Smooth muscle cell (in vitro differentiated cells): ENCODE measurements around the gene PTPRA. TPM values are rescaled to one million over a fixed set of nuclear protein-coding genes. Genes with fewer than 3 reads are reported as not detected.

Source experiments
- DNase-seq: peaks from one replicate; lab custom pipeline; 2025; ENCODE audit not compliant: unreplicated experiment; lab: John Stamatoyannopoulos, UW
- H2AFZ ChIP-seq: fragments of 200-600 bp; sonication (generic); 2 replicates; pipeline ENCODE4 v1.6.0; 2016; ENCODE audit warnings: antibody characterized with exemption, low read depth, mild to moderate bottlenecking
- H3F3A ChIP-seq: fragments of 200-600 bp; sonication (generic); 2 replicates; pipeline ENCODE4 v1.6.0; 2017; ENCODE audit warnings: antibody characterized with exemption, low read depth
- H3K27ac ChIP-seq: fragments of 200-600 bp; sonication (generic); 2 replicates; pipeline ENCODE4 v1.5.1; 2016; ENCODE audit warnings: low read depth, mild to moderate bottlenecking
- H3K27me3 ChIP-seq: fragments of 200-600 bp; sonication (generic); 2 replicates; pipeline ENCODE4 v1.6.1; 2016; ENCODE audit warnings: low read depth, mild to moderate bottlenecking
- H3K36me3 ChIP-seq: fragments of 200-600 bp; sonication (generic); 2 replicates; pipeline ENCODE4 v1.5.1; 2016; ENCODE audit warnings: low read depth
- H3K4me1 ChIP-seq: fragments of 200-600 bp; sonication (generic); 2 replicates; pipeline ENCODE4 v1.5.1; 2016; ENCODE audit warnings: low read depth
- H3K4me2 ChIP-seq: fragments of 200-600 bp; sonication (generic); 2 replicates; pipeline ENCODE4 v1.6.0; 2016; ENCODE audit warnings: mild to moderate bottlenecking
- H3K4me3 ChIP-seq: fragments of 200-600 bp; sonication (generic); 2 replicates; pipeline ENCODE4 v1.5.1; 2016; ENCODE audit warnings: mild to moderate bottlenecking
- H3K79me2 ChIP-seq: fragments of 200-600 bp; sonication (generic); 2 replicates; pipeline ENCODE4 v1.6.0; 2016; ENCODE audit warnings: low read depth, mild to moderate bottlenecking
- H3K9ac ChIP-seq: fragments of 200-600 bp; sonication (generic); 2 replicates; pipeline ENCODE4 v1.6.0; 2016; ENCODE audit warnings: low read depth
- H3K9me3 ChIP-seq: fragments of 200-600 bp; sonication (generic); replicated peaks from 2 replicates; pipeline ENCODE4 v1.5.1; 2016; ENCODE audit warnings: low read depth
- H4K20me1 ChIP-seq: fragments of 200-600 bp; sonication (generic); 2 replicates; pipeline ENCODE4 v1.6.0; 2016; ENCODE audit warnings: low read depth
- WGBS: methylation state at CpG from one replicate; pipeline ENCODE4 v1.1.7; 2016; ENCODE audit warnings: low lambda C conversion rate; 5-methylcytosine and 5-hydroxymethylcytosine counted together
- polyA plus RNA-seq: library from polyadenylated mRNA; unstranded; fragments of >200 nt; fragmentation: Nextera tagmentation; extraction: Ambion mirVana; gene quantifications from 2 replicates; pipeline ENCODE4 v1.2.1, GENCODE V29; 2016
- total RNA-seq: library from RNA; depleted of rRNA; stranded (reverse); fragments of >200 nt; gene quantifications from 2 replicates; pipeline ENCODE4 v1.2.3, GENCODE V29; 2014
- TF ChIP-seq, protein P1 (sequence below): fragments of 200-600 bp; sonication (generic); IDR thresholded peaks from 2 replicates; pipeline ENCODE4 v1.5.1; 2017; ENCODE audit warnings: borderline replicate concordance, mild to moderate bottlenecking, antibody characterized with exemption; ENCODE audit not compliant: insufficient read depth, poor library complexity, severe bottlenecking

The PTPRA gene
- total and polyA plus RNA-seq, 2 experiments from 2014 or later = 38.4 to 48.9 TPM

DNA sequence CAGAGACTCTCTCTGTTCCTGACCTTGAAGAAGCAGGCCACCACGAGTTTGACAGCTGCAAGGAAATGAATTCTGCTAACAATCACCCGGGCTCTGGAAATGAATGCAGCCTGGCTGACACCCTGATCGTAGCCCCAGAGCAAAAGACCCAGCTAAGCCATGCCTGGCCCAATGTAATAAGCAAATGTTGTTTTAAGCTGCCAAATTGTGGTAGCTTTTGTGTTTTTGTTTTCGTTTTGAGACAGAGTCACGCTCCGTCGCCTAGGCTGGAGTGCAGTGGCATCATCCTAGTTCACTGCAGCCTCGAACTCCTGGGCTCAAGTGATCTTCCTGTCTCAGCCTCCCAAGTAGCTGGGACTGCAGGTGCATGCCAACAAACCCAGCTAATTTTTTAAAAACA is 194.8 kb downstream of the PTPRA start:
- Histone ChIP-seq H3K4me3 (no peak overlapping the region), H2AFZ (no peak overlapping the region), H3K9ac (no peak overlapping the region), H3K9me3 (no peaks in the 10 kb centered on the region), H3K27ac (no peak overlapping the region), H3K36me3 (no peaks in the 10 kb centered on the region), H3K79me2 (no peaks in the 10 kb centered on the region), H3K4me2 (no peak overlapping the region), H3K4me1 (no peaks in the 10 kb centered on the region), H3K27me3 (peaks cover 16% of the 10 kb centered on the region), H4K20me1 (no peaks in the 10 kb centered on the region), H3F3A (no peaks in the 10 kb centered on the region)
- WGBS = 84% methylated on average over 8 of the region's 8 CpGs
- DNase-seq = no peak
- TF ChIP-seq, protein P1, sequence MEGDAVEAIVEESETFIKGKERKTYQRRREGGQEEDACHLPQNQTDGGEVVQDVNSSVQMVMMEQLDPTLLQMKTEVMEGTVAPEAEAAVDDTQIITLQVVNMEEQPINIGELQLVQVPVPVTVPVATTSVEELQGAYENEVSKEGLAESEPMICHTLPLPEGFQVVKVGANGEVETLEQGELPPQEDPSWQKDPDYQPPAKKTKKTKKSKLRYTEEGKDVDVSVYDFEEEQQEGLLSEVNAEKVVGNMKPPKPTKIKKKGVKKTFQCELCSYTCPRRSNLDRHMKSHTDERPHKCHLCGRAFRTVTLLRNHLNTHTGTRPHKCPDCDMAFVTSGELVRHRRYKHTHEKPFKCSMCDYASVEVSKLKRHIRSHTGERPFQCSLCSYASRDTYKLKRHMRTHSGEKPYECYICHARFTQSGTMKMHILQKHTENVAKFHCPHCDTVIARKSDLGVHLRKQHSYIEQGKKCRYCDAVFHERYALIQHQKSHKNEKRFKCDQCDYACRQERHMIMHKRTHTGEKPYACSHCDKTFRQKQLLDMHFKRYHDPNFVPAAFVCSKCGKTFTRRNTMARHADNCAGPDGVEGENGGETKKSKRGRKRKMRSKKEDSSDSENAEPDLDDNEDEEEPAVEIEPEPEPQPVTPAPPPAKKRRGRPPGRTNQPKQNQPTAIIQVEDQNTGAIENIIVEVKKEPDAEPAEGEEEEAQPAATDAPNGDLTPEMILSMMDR = no peak

DNA sequence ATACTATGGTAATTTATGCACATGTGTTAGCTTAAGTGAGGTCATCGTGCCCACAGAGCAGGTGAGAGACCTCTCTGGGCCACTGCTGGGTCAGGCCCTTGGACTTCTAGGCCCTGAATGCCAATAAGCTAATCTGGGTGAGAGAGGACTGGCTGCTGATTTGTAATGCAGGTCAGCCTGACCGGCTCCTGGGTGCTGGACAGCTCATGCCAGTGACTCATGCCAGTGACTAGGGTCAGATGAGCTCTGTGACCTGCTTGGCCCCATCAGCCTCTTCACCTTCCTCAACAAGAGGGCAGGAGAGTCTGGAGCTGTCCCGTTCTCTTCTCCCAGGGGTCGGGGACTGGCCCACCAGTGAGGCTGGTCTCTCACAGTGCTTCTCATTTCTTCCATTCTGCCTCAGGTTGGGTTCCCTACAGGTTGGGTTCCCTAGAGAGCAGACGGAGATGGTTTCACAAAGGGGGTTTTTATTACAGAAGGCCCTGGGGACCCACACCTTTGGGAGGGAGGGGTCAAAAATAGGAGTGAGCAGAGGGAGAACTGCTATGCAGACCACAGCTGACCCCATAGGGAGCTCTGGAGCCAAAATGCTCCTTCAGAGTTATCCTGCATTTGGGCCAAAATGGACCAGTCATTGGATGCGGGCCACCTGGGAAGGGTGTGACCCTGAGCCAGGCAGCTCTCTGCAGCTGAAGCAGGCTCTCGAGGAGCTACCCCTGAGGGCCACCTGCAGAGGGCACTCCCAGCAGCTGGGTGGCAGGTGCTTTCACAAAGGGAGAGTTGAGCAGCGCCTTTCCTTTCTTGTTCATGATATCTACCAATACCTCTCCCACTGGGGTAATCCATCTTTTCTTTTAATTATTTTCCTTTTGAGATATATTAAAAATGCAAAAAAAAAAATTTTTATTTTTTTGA is 196.0 kb downstream of the PTPRA start:
- no peaks in the 10 kb centered on the region for H3K36me3 ChIP-seq
- H4K20me1 ChIP-seq = no peaks in the 10 kb centered on the region
- no peaks in the 10 kb centered on the region for H3F3A ChIP-seq
- no peak overlapping the region for H2AFZ ChIP-seq
- no peaks in the 10 kb centered on the region for H3K4me1 ChIP-seq
- TF ChIP-seq, protein P1 = no peak
- H3K27me3 ChIP-seq = peaks cover 16% of the 10 kb centered on the region
- no peak overlapping the region for H3K27ac ChIP-seq
- H3K9me3 ChIP-seq = no peaks in the 10 kb centered on the region
- H3K9ac ChIP-seq = no peak overlapping the region
- WGBS = 80% methylated on average over 8 of the region's 8 CpGs
- H3K79me2 ChIP-seq = no peaks in the 10 kb centered on the region
- H3K4me3 ChIP-seq = no peak overlapping the region
- no peak for DNase-seq
- H3K4me2 ChIP-seq = no peak overlapping the region

DNA sequence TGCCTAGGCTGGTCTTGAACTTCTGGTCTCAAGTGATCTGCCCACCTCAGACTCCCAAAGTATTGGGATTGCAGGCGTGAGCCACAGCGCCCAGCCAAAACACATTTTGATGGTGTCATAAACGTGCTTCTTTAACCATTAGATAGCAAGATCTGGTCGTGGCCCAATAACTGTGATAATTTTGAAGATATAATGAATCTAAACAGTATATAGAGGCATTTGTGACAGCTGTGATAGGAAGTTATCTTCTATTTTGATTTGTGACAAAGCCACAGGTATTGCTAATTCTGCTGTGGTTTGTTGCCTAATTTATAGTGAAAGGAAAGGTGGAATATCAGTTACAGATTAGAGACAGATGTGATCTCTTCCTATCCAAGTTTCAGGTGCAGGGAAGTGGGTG is 197.4 kb downstream of the PTPRA start:
- TF ChIP-seq, protein P1 = no peak
- H3K9ac ChIP-seq = no peak overlapping the region
- no peaks in the 10 kb centered on the region for H3K4me1 ChIP-seq
- H3F3A ChIP-seq = no peaks in the 10 kb centered on the region
- peaks cover 16% of the 10 kb centered on the region for H3K27me3 ChIP-seq
- no peaks in the 10 kb centered on the region for H3K79me2 ChIP-seq
- WGBS = 94% methylated on average over 4 of the region's 4 CpGs
- no peak overlapping the region for H3K4me2 ChIP-seq
- no peaks in the 10 kb centered on the region for H3K36me3 ChIP-seq
- no peak overlapping the region for H2AFZ ChIP-seq
- H4K20me1 ChIP-seq = no peaks in the 10 kb centered on the region
- no peak overlapping the region for H3K4me3 ChIP-seq
- no peaks in the 10 kb centered on the region for H3K9me3 ChIP-seq
- no peak overlapping the region for H3K27ac ChIP-seq
- DNase-seq = no peak

DNA sequence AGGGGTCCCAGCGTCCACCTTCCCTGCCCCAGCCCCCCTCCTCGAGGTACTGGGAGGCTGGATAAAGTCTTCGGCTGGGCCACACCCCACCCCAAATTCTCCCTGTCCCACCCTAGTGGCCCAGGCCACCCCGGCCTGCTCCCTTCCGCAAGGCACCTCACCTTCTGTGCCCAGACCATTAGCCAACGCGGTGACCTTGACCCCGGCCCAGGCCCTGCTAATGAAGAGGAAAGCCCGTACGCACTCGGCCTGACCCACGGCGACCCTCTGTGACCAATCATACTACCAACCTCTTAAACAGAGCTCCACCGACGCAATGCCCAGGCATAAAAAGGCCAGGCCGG is 198.0 kb downstream of the PTPRA start:
- no peaks in the 10 kb centered on the region for H3F3A ChIP-seq
- H3K4me1 ChIP-seq = no peaks in the 10 kb centered on the region
- H3K27me3 ChIP-seq = peaks cover 16% of the 10 kb centered on the region
- no peak for DNase-seq
- H3K36me3 ChIP-seq = no peaks in the 10 kb centered on the region
- H4K20me1 ChIP-seq = no peaks in the 10 kb centered on the region
- no peaks in the 10 kb centered on the region for H3K79me2 ChIP-seq
- no peak overlapping the region for H3K9ac ChIP-seq
- no peaks in the 10 kb centered on the region for H3K9me3 ChIP-seq
- H3K4me3 ChIP-seq = peak overlapping the region; percentile 59
- no peak overlapping the region for H3K27ac ChIP-seq
- WGBS = 87% methylated on average over 14 of the region's 16 CpGs
- peak overlapping the region; percentile 95 for H3K4me2 ChIP-seq
- H2AFZ ChIP-seq = peak overlapping the region; percentile 95
- TF ChIP-seq, protein P1 = no peak
